Smooth muscle cell (in vitro differentiated cells): ENCODE results near the gene PTDSS2. TPM values are rescaled to one million over a fixed set of nuclear protein-coding genes. Genes with fewer than 3 reads are reported as not detected.

Source experiments
- DNase-seq: peaks from one replicate; lab custom pipeline; 2025; ENCODE audit not compliant: unreplicated experiment; lab: John Stamatoyannopoulos, UW
- H2AFZ ChIP-seq: fragments of 200-600 bp; sonication (generic); 2 replicates; pipeline ENCODE4 v1.6.0; 2016; ENCODE audit warnings: antibody characterized with exemption, low read depth, mild to moderate bottlenecking
- H3F3A ChIP-seq: fragments of 200-600 bp; sonication (generic); 2 replicates; pipeline ENCODE4 v1.6.0; 2017; ENCODE audit warnings: antibody characterized with exemption, low read depth
- H3K27ac ChIP-seq: fragments of 200-600 bp; sonication (generic); 2 replicates; pipeline ENCODE4 v1.5.1; 2016; ENCODE audit warnings: low read depth, mild to moderate bottlenecking
- H3K27me3 ChIP-seq: fragments of 200-600 bp; sonication (generic); 2 replicates; pipeline ENCODE4 v1.6.1; 2016; ENCODE audit warnings: low read depth, mild to moderate bottlenecking
- H3K36me3 ChIP-seq: fragments of 200-600 bp; sonication (generic); 2 replicates; pipeline ENCODE4 v1.5.1; 2016; ENCODE audit warnings: low read depth
- H3K4me1 ChIP-seq: fragments of 200-600 bp; sonication (generic); 2 replicates; pipeline ENCODE4 v1.5.1; 2016; ENCODE audit warnings: low read depth
- H3K4me2 ChIP-seq: fragments of 200-600 bp; sonication (generic); 2 replicates; pipeline ENCODE4 v1.6.0; 2016; ENCODE audit warnings: mild to moderate bottlenecking
- H3K4me3 ChIP-seq: fragments of 200-600 bp; sonication (generic); 2 replicates; pipeline ENCODE4 v1.5.1; 2016; ENCODE audit warnings: mild to moderate bottlenecking
- H3K79me2 ChIP-seq: fragments of 200-600 bp; sonication (generic); 2 replicates; pipeline ENCODE4 v1.6.0; 2016; ENCODE audit warnings: low read depth, mild to moderate bottlenecking
- H3K9ac ChIP-seq: fragments of 200-600 bp; sonication (generic); 2 replicates; pipeline ENCODE4 v1.6.0; 2016; ENCODE audit warnings: low read depth
- H3K9me3 ChIP-seq: fragments of 200-600 bp; sonication (generic); replicated peaks from 2 replicates; pipeline ENCODE4 v1.5.1; 2016; ENCODE audit warnings: low read depth
- H4K20me1 ChIP-seq: fragments of 200-600 bp; sonication (generic); 2 replicates; pipeline ENCODE4 v1.6.0; 2016; ENCODE audit warnings: low read depth
- WGBS: methylation state at CpG from one replicate; pipeline ENCODE4 v1.1.7; 2016; ENCODE audit warnings: low lambda C conversion rate; 5-methylcytosine and 5-hydroxymethylcytosine counted together
- polyA plus RNA-seq: library from polyadenylated mRNA; unstranded; fragments of >200 nt; fragmentation: Nextera tagmentation; extraction: Ambion mirVana; gene quantifications from 2 replicates; pipeline ENCODE4 v1.2.1, GENCODE V29; 2016
- total RNA-seq: library from RNA; depleted of rRNA; stranded (reverse); fragments of >200 nt; gene quantifications from 2 replicates; pipeline ENCODE4 v1.2.3, GENCODE V29; 2014
- TF ChIP-seq, protein P1 (sequence below): fragments of 200-600 bp; sonication (generic); IDR thresholded peaks from 2 replicates; pipeline ENCODE4 v1.5.1; 2017; ENCODE audit warnings: borderline replicate concordance, mild to moderate bottlenecking, antibody characterized with exemption; ENCODE audit not compliant: insufficient read depth, poor library complexity, severe bottlenecking

The PTDSS2 gene
- total and polyA plus RNA-seq, 2 experiments from 2014 or later: 15.2 to 25.2 TPM

DNA sequence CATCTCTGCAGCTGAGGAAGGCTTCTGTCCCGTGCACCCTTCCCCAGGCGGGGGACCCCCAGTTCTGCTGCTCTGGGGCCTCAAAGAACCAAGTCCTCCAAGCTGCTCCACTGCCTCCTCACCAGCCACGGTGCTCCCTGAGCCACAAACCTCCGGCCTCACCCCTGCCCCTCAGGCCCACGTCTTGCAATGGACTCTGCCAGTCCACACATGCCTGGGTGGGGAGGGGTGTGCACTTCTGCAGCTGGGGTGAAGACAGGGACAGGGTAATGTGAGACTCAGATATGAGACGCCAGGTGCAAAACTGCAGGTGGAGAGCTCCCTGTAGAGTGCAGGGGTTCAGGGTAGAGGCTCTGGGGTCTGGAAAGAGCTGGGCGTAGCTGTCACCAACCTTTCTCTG is 3.2 kb upstream of the PTDSS2 start:
- Histone ChIP-seq H3K36me3 (no peaks in the 10 kb centered on the region), H3K4me2 (no peak overlapping the region), H3K4me1 (peaks cover 8% of the 10 kb centered on the region), H3K79me2 (peaks cover 18% of the 10 kb centered on the region), H3K9ac (no peak overlapping the region), H3K9me3 (no peaks in the 10 kb centered on the region), H2AFZ (no peak overlapping the region), H4K20me1 (peaks cover 10% of the 10 kb centered on the region), H3K27me3 (no peaks in the 10 kb centered on the region), H3K27ac (no peak overlapping the region), H3F3A (peaks cover 6% of the 10 kb centered on the region), H3K4me3 (no peak overlapping the region)
- TF ChIP-seq, protein P1, sequence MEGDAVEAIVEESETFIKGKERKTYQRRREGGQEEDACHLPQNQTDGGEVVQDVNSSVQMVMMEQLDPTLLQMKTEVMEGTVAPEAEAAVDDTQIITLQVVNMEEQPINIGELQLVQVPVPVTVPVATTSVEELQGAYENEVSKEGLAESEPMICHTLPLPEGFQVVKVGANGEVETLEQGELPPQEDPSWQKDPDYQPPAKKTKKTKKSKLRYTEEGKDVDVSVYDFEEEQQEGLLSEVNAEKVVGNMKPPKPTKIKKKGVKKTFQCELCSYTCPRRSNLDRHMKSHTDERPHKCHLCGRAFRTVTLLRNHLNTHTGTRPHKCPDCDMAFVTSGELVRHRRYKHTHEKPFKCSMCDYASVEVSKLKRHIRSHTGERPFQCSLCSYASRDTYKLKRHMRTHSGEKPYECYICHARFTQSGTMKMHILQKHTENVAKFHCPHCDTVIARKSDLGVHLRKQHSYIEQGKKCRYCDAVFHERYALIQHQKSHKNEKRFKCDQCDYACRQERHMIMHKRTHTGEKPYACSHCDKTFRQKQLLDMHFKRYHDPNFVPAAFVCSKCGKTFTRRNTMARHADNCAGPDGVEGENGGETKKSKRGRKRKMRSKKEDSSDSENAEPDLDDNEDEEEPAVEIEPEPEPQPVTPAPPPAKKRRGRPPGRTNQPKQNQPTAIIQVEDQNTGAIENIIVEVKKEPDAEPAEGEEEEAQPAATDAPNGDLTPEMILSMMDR: no peak
- WGBS: 82% methylated on average over 7 of the region's 7 CpGs
- no peak for DNase-seq

DNA sequence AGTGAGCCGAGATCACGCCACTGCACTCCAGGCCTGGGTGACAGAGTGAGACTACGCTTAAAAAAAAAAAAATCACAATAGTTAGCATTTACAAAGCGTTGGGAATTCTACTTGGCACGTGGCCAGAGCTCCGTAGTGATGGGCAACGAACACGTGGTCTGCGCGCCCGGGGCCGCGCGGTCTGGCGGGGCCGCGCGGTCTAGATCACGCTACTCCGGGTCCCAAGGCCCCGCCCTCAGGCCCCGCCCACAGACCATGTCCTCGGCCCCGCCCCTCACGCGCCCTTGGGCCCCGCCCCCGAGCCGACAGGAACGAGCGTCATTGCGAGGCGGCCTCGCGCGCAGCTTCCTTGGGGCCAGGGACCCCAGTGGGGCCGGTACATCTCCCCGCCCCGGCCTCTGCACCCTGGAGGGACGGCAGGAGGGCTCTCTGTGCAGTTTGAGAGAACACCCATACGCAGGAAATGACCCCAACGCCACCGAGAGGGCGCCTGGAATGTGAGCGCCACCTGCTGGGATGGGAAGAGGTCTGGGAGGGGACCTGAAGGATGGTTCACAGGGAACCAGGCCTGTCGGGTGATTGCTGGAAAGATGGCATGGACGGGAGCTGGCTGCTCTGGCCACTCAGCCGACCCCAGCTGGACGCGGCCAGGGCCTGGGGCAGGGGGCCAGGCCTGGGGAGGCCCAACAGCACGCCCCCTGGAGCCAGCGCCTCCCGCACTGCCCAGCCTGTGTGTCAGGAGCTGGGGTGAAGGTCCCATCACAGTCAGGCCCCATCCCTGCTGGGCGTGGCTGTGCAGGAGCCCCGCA is 2.0 kb upstream of the PTDSS2 start:
- Histone ChIP-seq H3K4me2 (peak overlapping the region; percentile 88), H3K36me3 (no peaks in the 10 kb centered on the region), H2AFZ (peak overlapping the region; percentile 65), H3K4me3 (peak overlapping the region; percentile 74), H3K9me3 (no peaks in the 10 kb centered on the region), H3K27me3 (no peaks in the 10 kb centered on the region), H4K20me1 (peaks cover 15% of the 10 kb centered on the region), H3K79me2 (peaks cover 30% of the 10 kb centered on the region), H3K9ac (no peak overlapping the region), H3K4me1 (peaks cover 8% of the 10 kb centered on the region), H3F3A (peaks cover 6% of the 10 kb centered on the region), H3K27ac (peak overlapping the region; percentile 75)
- peak; percentile 84 for DNase-seq
- TF ChIP-seq, protein P1: peak; percentile 90
- WGBS: 10% methylated on average over 35 of the region's 55 CpGs

DNA sequence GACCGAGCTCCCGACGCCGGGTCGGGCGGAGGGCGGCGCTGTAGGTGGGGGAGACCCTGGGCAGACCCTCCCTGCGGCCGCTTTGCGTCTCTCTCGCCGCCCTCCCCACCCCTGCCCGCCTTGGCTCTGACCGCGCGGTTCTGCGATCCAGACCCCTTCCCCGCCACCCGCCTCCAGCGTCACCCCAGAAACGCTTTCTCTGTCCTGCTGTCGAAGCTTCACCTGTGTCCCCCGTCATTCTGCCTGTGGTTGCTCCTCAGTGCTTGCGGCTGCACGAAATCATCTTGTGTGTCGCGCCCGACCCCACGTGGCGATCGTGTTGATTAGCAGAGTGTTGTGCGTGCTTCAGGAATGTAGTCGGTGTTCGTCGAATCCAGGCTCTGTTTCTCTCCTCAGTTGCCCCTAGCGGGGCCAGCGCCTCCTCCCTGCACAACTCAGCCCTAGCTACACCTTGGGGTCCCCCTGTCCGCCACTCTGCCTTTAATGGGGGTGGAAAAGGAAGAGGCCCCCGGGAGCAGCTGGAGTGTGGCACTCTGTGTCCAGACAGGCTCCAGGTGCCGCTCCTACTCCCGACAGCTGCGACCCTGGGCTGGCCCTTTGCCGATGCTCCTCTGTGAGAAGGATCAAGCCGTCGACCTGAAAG is 851 bp downstream of the PTDSS2 start:
- Histone ChIP-seq H3K36me3 (no peaks in the 10 kb centered on the region), H3K9ac (peak overlapping the region; percentile 90), H3K4me2 (peak overlapping the region; percentile 99), H3K27me3 (no peaks in the 10 kb centered on the region), H3F3A (peaks cover 6% of the 10 kb centered on the region), H2AFZ (peak overlapping the region; percentile 91), H3K79me2 (peaks cover 55% of the 10 kb centered on the region), H3K9me3 (no peaks in the 10 kb centered on the region), H4K20me1 (peaks cover 21% of the 10 kb centered on the region), H3K4me3 (peak overlapping the region; percentile 98), H3K4me1 (peaks cover 8% of the 10 kb centered on the region), H3K27ac (no peak overlapping the region)
- DNase-seq: no peak
- TF ChIP-seq, protein P1: peak; percentile 7
- 11% methylated on average over 33 of the region's 46 CpGs for WGBS
